ENCODE measurements around the gene RMDN2.

DNA sequence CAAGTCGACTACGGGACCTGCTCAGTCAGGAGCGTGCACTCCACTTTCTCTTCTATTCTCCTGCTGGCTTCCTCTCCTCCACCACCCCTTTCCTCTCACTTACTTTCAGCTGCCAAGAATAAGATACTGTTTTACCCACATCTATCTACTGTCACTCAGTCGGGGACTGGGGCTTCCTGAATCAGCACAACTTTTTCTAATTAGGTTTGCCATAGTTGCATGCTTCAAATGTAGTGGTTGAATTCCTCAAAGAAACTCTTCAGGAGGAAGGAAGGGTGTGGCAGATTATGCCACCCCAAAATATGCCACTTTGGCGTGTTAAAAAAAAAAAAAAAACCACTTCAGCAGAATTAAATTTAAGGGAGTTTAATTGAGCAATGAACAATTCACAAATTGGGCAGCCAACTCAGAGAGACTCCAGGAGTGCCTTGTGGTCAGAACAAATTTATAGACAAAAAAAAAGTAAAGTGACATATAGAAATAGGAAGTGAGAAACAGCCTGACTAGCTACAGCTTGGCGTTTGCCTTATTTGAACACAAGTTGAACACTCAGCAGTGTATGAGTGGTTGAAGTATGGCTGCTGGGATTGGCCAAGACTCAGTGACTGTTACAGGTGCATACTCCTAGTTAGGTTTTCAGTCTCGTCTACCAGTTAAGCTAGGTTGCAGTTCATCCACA lies 32.5 kb upstream of the RMDN2 start:
- TF ChIP-seq, protein P1, sequence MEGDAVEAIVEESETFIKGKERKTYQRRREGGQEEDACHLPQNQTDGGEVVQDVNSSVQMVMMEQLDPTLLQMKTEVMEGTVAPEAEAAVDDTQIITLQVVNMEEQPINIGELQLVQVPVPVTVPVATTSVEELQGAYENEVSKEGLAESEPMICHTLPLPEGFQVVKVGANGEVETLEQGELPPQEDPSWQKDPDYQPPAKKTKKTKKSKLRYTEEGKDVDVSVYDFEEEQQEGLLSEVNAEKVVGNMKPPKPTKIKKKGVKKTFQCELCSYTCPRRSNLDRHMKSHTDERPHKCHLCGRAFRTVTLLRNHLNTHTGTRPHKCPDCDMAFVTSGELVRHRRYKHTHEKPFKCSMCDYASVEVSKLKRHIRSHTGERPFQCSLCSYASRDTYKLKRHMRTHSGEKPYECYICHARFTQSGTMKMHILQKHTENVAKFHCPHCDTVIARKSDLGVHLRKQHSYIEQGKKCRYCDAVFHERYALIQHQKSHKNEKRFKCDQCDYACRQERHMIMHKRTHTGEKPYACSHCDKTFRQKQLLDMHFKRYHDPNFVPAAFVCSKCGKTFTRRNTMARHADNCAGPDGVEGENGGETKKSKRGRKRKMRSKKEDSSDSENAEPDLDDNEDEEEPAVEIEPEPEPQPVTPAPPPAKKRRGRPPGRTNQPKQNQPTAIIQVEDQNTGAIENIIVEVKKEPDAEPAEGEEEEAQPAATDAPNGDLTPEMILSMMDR (IDR thresholded peaks at IDR 0.05): no peak
- TF ChIP-seq POLR2A (IDR thresholded peaks at IDR 0.05): no peak
